ENCODE results near the gene OSER1. TPM values are rescaled to one million over a fixed set of nuclear protein-coding genes. Genes with fewer than 3 reads are reported as not detected.

OSER1 gene
- polyA plus RNA-seq, 1 donor (not counting 4 experiments of a cell fraction or from before 2014, with no cell fraction given) = 41.5 TPM

GRCh38 chr20:44247586-44248409, 37.2 kb upstream of the OSER1 start:
- H3K36me3 ChIP-seq (ENCODE audit: control insufficient read depth in 2 of 2, extremely low read depth in 1 of 2, insufficient read depth in 2 of 2, low read length in 2 of 2) = no peaks in the 10 kb centered on the region
- H3K27ac ChIP-seq (ENCODE audit: control insufficient read depth, insufficient read depth, low read length) = no peak overlapping the region
- FAIRE-seq (no peak), DNase-seq (ENCODE audit: low read depth, low spot score) (no peak)
- no peak overlapping the region for H3K9ac ChIP-seq (ENCODE audit: control insufficient read depth, extremely low read depth, insufficient read depth, low read length)
- no peak overlapping the region for H2AFZ ChIP-seq (ENCODE audit: control insufficient read depth, low read length)
- no peak overlapping the region for H3K4me2 ChIP-seq (ENCODE audit: control insufficient read depth, extremely low read depth, insufficient read depth, low read depth, low read length)
- dilution Hi-C loops (cut with MboI; ENCODE audit: extremely low pct_ligation_motif_present, low sequenced_read_pairs) = no loop called here
- TF ChIP-seq CTCF (optimal IDR thresholded peaks at IDR 0.05 in 1 of 3, IDR thresholded peaks at IDR 0.05 in 1 of 3, conservative IDR thresholded peaks at IDR 0.05 in 1 of 3; ENCODE audit: extremely low read depth in 1 of 3, insufficient read depth in 2 of 3, low read length in 3 of 3) (peak in 1 of 3 experiments; percentile 36), EZH2 (IDR thresholded peaks at IDR 0.05; ENCODE audit: low read length) (peak; percentile 54)
- no peaks in the 10 kb centered on the region for H3K4me1 ChIP-seq (ENCODE audit: control insufficient read depth, extremely low read depth, insufficient read depth, low read length)
- peaks cover 23% of the 10 kb centered on the region for H3K27me3 ChIP-seq (ENCODE audit: control insufficient read depth, extremely low read depth, insufficient read depth, low read length)
- H3K9me3 ChIP-seq (ENCODE audit: control insufficient read depth, low read depth, low read length) = no peaks in the 10 kb centered on the region
- H3K4me3 ChIP-seq (ENCODE audit: control insufficient read depth in 2 of 3, extremely low read depth in 1 of 3, insufficient read depth in 2 of 3, low read depth in 1 of 3, low read length in 3 of 3) = no peak overlapping the region
- H4K20me1 ChIP-seq (ENCODE audit: control insufficient read depth, extremely low read depth, insufficient read depth, low read length) = no peaks in the 10 kb centered on the region
- H3K79me2 ChIP-seq (ENCODE audit: control insufficient read depth, insufficient read depth, low read length) = no peaks in the 10 kb centered on the region
- H3K9me1 ChIP-seq (ENCODE audit: control insufficient read depth, extremely low read depth, insufficient read depth, low read length) = no peaks in the 10 kb centered on the region

GRCh38 chr20:44247131-44247571, 36.6 kb upstream of the OSER1 start, which contains the start of gene GDAP1L1:
GDAP1L1 (plus strand) TSS chr20:44247308; CDS start chr20:44247335, 27 bp downstream.
- FAIRE-seq (no peak), DNase-seq (ENCODE audit: low read depth, low spot score) (no peak)
- Histone ChIP-seq H3K36me3 (ENCODE audit: control insufficient read depth in 2 of 2, extremely low read depth in 1 of 2, insufficient read depth in 2 of 2, low read length in 2 of 2) (no peaks in the 10 kb centered on the region), H3K27me3 (ENCODE audit: control insufficient read depth, extremely low read depth, insufficient read depth, low read length) (peaks cover 23% of the 10 kb centered on the region), H4K20me1 (ENCODE audit: control insufficient read depth, extremely low read depth, insufficient read depth, low read length) (no peaks in the 10 kb centered on the region), H3K27ac (ENCODE audit: control insufficient read depth, insufficient read depth, low read length) (no peak within 1 kb of the TSS), H3K9ac (ENCODE audit: control insufficient read depth, extremely low read depth, insufficient read depth, low read length) (no peak within 1 kb of the TSS), H3K4me2 (ENCODE audit: control insufficient read depth, extremely low read depth, insufficient read depth, low read depth, low read length) (no peak within 1 kb of the TSS), H3K9me1 (ENCODE audit: control insufficient read depth, extremely low read depth, insufficient read depth, low read length) (no peaks in the 10 kb centered on the region), H3K4me1 (ENCODE audit: control insufficient read depth, extremely low read depth, insufficient read depth, low read length) (no peaks in the 10 kb centered on the region), H3K4me3 (ENCODE audit: control insufficient read depth in 2 of 3, extremely low read depth in 1 of 3, insufficient read depth in 2 of 3, low read depth in 1 of 3, low read length in 3 of 3) (no peak within 1 kb of the TSS), H2AFZ (ENCODE audit: control insufficient read depth, low read length) (no peak within 1 kb of the TSS), H3K9me3 (ENCODE audit: control insufficient read depth, low read depth, low read length) (no peaks in the 10 kb centered on the region), H3K79me2 (ENCODE audit: control insufficient read depth, insufficient read depth, low read length) (no peaks in the 10 kb centered on the region)
- dilution Hi-C loops (cut with MboI; ENCODE audit: extremely low pct_ligation_motif_present, low sequenced_read_pairs) = no loop called here
- TF ChIP-seq EZH2 (IDR thresholded peaks at IDR 0.05; ENCODE audit: low read length) (peak; percentile 33), CTCF (optimal IDR thresholded peaks at IDR 0.05 in 1 of 3, IDR thresholded peaks at IDR 0.05 in 1 of 3, conservative IDR thresholded peaks at IDR 0.05 in 1 of 3; ENCODE audit: extremely low read depth in 1 of 3, insufficient read depth in 2 of 3, low read length in 3 of 3) (no peak)
